HG03520 (cell line): ENCODE measurements around the gene RAB8A.
"Not testable (repeated sequence)": the region's sequence is repeated elsewhere in the genome, so short reads cannot be mapped to it uniquely, and the experiment has no call there.

Experiments used
- ATAC-seq: cut with Tn5 transposase; IDR thresholded peaks from one replicate; pipeline ENCODE4 v1.9.1; 2021; ENCODE audit warnings: mild to moderate bottlenecking, moderate library complexity; ENCODE audit not compliant: unreplicated experiment

The RAB8A gene

DNA sequence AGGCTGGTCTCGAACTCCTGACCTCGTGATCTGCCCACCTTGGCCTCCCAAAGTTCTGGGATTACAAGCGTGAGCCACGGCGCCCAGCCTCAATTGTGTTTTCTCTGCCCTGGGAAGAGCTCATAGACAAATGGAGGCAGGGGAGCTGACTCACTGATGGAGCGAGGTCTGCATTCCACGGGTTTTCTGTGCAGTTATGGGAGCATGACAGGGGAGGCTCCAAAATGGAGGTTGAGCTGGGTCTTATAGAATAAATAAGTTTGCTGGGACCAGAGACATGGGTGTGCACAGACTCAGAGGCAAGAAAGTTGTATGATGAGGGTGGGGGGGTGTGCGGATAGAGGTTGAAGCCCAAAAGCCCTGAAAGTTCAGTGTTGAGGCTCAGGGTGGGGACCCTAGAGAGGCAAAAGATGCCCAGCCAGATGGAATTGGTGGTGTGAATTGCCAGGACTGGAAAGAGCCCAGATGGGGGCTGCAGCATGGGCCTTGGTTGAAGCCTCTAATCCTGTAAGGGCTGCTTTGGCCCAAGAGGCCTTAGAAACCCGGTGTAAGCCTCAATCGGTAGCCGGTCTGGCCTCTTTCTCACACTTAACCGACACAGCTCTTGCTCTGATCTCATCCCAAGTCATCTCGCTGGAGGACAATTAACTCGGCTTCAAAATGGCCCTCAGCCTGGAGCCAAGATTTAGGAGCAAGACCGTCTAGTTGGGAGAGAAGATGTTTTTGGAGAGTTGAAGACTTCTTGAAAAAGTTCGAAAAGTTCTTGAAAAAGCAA lies 33.5 kb upstream of the RAB8A start:
- no peak for ATAC-seq

DNA sequence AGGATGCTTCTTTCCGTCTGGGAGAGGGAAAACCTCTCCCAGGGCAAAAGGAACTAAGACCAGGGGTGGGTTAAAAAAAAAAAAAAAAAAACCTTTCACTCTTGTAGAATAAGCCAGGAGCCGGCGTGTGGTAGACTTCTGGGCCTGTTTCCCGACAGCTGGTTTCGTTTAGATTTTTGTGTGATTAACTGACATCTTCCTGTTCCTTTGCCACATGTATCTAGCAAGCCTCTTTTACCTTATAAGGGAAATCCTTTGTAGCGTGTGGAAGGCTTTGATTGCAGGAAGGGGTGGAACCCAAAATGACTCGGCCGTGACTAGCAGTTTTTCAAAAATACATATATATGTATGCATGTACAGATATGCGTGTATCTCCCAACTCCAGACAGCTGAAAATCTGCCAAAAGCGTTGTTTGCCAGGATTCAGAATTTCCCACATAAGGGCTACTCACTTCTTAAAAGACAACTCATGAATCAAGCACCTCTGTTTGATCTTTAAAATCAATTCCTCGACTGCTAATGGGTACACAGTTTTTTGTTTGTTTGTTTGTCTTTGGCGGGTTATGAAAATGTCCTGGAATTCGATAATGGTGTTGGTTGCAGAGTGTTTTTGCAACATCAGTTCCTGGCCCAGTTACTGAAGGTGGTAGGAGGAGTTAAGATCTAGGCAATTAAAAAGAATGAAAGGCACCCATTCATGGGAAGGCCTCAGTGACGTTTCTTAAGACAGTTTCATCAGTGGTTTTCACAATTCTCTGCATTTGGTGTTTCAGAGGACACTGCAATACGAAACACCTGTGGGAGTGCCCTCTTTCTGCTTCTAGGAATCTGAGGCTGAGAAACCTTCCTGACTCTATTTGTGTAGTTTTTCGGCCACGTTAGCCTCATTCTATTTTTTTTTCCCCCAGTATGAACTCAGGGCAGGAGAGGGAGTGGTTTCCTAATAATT lies 32.7 kb upstream of the RAB8A start:
- ATAC-seq = no peak

DNA sequence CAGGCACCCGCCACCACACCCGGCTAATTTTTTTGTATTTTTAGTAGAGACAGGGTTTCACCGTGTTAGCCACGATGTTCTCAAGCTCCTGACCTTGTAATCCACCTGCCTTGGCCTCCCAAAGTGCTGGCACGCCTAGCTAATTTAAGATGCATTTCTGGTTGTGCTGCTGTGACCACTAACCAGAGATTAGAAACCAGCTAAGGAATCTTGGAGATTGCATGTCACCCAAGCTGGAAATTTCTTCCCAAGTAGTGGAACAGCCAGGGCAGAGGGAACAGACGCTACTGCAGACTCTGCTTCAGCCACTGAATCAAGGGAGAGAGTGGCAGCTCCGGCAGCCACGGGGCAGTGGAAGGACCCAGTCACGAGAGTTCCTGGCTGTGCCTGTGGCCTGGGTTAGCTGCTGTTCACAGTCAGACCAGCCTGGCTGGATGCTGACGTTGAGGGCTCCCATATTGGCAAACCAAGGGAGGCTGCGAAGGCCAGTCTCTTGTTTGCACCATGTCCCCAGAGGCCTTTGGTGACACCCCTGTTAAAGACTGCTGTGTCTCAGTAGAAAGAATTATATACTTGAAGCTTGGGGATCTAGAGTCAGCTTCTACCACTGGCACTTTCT lies 27.5 kb upstream of the RAB8A start:
- ATAC-seq = no peak

DNA sequence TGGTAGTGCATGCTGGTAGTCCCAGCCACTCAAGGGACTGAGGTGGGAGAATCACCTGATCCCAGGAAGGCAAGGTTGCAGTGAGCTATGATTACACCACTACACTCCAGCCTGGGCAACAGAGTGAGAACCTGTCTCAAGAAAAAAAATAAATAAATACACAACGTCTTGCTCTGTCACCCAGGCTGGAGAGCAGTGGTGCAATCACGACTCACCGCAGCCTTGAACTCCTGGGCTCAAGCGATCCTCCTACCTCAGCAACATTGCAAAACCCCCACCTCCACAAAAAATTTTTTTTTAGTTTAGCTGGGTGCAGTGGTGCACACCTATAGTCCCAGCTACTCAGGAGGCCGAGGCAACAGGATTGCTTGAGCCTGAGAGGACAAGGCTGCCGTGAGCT lies 26.6 kb upstream of the RAB8A start:
- ATAC-seq = no peak

DNA sequence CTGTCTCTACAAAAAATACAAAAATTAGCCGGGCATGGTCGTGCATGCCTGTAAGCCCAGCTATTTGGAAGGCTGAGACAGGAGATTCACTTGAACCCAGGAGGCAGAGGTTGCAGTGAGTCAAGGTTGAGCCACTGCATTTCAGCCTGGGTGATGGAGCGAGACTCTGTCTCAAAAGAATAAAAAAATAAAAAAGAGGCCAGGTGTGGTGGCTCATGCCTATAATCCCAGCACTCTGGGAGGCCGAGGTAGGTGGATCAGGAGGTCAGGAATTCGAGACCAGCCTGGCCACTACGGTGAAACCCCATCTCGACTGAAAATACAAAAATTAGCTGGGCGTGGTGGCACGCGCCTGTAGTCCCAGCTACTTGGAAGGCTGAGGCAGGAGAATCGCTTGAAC lies 24.3 kb upstream of the RAB8A start:
- not testable (repeated sequence) for ATAC-seq

DNA sequence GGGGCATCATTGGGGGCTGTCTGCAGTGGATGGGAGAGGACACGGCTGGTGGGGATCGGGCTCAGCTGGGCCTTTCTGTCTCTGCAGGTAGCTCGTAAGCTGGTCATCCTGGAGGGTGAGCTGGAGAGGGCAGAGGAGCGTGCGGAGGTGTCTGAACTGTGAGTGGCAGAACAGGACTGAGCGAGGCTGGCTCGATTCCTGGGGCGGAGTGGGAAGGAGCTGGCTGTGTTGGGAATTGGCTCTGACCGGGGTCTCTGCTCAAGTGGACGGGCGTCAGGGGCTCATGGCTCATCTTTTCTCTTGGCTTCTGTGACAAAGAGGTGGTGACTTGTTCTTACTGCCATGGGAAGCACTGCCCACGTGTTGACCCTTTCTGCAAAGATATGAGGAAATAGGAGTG lies 23.7 kb upstream of the RAB8A start:
- ATAC-seq = no peak

DNA sequence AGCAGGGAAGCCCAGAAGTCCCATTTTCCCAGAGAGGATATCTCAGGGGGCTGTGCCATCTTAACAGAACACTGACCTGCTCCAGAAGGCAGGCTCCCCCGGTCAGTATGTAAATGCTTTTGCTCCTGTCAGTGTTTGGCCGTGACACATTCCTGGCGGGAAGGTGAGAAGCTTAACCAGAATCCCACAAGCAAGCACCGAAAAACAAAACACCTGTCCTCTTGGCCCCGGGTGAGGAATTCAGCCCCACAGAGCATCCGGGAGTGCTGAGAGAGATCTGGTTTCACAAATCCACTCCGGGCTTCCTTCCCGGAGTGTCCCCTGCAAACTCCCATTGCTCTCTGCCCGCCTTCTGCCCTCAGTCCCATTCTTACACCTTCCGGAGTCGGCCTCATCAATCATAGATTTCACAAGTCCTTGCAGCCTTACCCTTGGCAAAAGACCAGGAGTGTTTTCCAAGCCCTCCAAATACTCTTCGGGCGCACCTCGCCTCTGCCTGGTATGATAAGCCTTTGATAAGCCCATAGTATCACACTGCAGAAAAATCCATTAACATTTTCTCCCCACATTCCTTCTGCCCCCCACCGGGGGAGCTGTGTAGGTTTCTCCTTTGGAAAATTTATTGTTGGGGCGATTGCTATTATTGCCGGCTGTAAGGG lies 23.2 kb upstream of the RAB8A start:
- ATAC-seq = no peak

DNA sequence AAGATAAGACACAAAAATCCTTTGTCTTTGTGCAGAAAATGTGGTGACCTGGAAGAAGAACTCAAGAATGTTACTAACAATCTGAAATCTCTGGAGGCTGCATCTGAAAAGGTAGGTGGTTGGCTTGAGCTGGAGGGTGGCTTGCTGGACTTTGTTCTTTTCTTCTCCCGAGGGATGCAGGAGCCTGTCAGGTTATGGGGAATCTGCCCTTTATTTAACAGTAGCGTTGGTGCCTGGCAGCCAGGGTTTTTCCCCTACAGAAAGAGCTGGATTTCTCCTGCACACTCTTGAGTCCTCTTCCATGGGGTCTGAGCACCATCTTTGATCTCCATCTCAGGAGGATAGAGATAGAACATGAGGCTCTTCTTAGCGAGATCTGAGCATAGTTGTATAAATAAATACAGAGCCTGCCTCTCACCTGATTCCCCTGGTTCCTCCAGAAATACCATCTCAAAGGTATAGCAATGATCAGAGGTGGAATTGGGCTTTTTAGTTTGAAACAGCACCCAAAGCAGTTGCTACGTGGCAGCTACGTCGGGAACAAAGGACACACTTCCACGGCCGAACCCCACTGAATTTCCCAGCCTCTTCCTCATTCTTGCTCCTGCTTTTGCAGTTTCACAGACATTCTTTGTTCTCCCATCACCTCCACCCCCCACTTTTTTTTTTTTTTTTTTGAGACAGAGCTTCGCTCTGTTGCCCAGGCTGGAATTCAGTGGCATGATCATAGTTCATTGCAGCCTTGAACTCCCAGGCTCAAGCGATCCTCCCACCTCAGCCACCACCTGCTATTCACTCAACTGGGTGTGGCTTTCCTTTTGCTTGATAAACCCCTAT lies 22.5 kb upstream of the RAB8A start:
- ATAC-seq = no peak

DNA sequence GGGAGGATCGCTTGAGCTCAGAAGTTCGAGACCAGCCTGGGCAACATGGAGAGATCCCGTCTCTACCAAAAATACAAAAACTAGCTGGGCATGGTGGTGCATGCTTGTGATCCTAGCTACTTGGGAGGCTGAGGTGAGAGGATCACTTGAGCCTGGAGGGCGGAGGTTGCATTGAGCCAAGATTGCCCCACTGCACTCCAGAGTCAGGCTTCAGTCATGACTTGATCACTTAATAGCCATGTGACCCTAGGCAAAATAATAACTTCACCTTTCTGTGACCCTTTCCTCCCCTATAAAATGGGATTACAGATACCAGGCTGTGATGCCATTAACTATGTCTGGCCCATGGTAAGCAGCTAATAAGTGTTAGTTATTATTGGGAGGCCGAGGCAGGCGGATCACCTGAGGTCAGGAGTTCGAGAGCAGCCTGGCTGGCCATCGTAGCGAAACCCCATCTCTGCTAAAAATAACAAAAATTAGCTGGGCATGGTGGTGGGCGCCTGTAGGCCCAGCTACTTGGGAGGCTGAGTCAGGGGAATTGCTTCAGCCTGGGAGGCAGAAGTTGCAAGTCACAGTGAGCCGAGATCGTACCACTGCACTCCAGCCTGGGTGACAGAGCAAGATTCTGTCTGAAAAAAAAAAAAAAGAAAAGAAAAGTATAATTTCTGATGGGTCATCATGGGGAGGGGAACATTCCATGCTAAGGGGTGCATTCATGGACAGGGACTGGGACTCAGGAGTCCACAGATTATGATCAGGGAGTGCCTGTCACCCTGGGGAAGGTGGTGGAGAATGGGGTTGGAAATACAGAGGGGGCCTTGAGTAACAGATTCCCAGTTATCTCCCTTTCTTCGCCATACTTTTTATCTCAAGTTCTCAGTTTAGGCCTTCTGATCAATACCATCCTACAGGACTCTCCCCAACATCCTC lies 19.9 kb upstream of the RAB8A start:
- ATAC-seq = no peak

DNA sequence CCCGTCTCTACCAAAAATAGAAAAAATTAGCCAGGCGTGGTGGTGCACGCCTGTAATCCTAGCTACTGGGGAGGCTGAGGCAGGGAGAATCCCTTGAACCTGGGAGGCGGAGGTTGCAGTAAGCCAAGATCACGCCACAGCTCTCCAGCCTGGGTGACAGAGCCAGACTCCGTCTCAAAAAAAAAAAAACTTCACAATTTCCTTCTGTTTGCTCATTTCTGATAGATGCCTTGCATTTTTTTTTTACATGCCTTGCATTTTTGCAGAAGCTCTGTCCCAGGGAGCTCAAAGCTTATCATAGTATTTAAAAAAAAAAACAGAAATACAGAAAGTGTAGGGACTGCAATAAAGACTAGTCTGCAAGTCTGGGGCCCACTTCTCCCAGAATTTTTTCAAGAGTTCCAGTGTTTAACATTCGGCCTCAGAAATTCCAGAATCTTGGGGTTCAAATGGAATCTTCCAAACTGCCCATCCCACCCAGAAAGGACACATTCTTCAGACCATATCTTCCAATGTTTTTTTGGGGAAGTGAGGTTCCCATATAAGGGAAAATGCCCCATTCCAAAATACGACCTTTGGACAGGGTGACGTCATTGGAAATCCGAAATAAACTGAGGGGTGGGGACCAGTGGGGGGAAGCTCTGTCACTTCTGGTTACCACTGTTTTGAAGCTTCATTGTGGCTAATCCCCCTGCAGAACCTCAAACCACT lies 17.2 kb upstream of the RAB8A start:
- no peak for ATAC-seq

DNA sequence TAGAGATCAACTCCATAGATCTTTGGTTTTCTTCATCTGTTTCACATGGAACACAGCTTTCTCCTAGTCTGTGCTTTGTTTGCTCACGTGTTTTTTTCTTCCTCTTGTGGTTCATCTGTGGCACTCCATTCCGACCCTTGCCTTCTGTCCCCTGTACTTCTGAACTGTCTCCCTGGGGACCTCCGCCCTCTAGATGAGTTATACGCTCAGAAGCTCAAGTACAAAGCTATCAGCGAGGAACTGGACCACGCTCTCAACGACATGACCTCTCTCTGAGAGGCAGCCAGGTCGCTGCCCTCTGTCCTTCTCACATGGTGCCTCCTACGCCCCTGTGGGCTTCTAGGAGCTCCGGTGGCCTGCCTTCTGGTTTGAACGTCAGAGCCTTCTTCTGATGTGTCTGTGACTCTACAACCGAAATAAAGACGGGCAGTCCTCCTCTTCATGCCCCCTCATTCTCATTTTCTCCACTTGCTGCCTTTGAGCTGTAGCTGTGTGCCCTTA lies 16.6 kb upstream of the RAB8A start:
- ATAC-seq = no peak

DNA sequence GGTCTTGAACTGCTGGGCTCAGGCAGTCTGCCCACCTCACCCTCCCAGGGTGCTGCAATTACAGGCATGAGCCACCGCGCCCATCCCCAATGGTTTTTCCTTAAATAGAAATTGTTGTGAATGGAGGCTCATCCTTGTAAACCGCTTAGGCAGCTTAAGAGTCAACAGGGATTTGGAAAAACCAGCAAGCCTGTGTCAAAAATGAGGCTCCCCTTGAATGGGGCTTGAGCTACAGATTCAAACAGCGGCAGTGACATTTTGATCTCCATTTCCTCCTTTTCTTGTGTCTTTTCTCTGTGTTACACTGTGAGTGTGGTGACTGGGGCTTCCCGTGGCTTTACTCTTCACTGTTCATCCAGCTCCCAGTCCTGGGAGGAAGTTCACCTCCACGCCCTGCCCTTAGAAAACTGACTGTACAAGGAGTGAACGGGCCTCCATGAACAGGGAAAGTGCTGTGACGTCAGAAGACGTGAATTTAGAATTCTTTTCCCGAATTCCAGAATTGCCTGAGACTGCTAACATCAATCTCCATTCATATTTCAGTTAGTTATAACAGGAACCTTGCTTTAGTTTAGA lies 15.3 kb upstream of the RAB8A start:
- no peak for ATAC-seq

DNA sequence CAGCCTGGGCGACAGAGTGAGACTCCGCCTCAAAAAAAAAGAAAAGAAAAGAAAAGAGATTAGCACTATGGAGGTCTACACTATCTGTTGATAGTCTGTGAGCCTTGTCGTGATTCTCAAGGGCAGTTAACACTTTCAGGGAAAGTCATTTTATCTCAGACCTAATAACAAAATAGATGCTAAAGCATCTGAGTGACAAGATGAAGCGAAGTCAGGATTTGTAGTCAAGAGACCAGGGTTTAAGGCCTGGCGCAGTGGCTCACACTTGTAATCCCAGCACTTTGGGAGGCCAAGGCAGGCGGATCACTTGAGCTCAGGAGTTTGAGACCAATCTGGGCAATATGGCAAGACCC lies 13.3 kb upstream of the RAB8A start:
- ATAC-seq = no peak

DNA sequence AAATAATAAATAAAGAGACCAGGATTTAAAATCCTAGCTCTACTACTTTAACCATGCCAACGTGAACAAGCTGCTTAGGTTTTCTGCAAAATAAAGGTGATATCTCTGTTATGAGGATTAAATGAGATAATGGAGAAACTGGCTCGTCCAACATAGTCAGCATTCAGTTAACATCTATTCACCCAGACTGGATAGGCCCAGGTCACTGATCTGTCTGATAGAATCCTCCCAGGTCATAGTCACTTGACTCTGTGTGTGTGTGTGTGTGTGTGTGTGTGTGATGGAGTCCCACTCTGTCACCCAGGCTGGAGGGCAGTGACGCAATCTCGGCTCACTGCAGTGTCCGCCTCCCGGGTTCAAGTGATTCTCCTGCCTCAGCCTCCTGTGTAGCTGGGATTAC lies 12.9 kb upstream of the RAB8A start:
- no peak for ATAC-seq

DNA sequence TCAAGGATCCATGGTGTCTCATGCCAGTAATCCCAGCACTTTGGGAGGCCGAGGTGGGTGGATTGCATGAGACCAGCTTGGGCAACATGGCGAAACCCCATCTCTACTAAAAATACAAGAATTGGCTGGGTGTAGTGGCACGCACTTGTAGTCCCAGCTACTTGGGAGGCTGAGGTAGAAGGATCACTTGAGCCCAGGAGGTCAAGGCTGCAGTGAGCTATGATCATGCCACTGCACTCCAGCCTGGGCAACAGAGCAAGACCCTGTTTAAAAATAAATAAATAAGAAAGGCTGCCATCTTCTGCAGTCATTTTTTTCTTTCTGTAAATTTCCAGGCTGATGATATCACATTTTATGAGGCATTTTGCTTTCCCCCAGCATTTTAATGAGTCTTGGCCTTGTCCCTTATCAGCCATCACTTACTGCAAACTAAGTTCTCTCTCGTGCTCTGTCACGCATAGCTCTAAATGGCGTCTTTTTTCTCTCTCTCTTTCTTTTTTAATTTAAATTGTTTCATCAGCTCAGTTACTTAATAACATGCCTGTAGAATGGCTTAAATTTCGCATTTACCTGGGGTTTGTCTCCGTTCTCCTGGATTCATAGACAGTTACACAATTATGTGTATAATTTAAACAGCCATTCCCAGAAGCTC lies 12.2 kb upstream of the RAB8A start:
- ATAC-seq = not testable (repeated sequence)

DNA sequence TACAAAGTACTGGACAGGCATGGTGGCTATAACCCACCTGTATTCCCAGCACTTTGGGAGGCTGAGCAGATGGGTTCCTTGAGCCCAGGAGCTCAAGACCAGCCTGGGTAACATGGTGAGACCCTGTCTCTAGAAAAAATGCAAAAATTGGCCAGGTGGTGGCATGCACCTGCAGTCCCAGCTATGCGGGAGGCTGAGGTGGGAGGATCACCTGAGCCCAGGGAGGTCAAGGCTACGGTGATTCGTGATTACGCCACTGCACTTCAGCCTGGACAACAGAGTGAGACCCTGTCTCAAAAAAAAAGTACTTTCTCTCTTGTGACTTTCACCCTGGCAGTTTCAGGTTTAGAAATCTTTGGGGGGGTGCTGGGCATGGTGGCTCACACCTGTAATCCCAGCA lies 11.2 kb upstream of the RAB8A start:
- ATAC-seq = no peak

DNA sequence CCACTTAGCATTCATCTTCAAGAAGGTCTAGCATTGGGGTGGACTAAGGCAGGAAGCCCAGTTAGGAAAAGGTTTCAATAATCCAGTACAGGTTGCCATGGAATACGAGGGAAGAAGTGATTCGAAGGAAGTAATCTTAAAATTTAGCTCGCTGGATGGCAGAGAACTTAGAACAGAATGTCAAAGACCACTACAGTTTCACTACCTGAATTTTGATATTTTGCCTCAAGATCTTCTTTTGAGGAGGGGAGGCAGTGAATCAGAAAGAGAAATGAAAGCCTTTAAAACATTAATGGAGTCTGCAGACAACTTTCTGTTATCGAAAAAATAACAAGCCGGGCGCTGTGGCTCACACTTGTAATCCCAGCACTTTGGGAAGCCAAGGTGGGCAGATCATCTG lies 7.0 kb upstream of the RAB8A start:
- no peak for ATAC-seq

DNA sequence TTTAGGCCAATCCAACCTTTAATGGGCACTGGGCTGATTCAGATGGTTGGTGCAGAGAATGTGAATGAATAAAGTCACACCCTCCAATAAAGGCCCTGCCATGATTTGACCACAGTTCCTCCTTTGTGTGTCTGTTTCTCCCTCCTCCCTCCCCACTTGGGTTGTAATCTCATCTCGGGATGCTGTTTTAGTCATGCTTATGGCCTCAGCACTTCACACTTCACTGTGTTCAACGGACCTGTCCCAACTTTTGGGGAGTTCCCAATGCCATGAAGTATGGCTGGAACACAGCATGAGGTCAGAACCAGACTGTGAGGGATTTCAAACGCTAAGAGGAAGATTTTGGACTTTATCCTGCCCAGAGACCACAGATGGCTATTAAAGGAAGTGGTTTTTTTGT lies 5.6 kb upstream of the RAB8A start:
- no peak for ATAC-seq
